M059J (cell line): ENCODE measurements around the gene COPS4. TPM values are rescaled to one million over a fixed set of nuclear protein-coding genes. Genes with fewer than 3 reads are reported as not detected.
"Not testable (repeated sequence)": the region's sequence is repeated elsewhere in the genome, so short reads cannot be mapped to it uniquely, and the experiment has no call there.

Experiments
- DNase-seq: peaks from one replicate; pipeline ENCODE4 v3.0.0-alpha.2; 2012; ENCODE audit warnings: low read depth
- total RNA-seq: library from RNA; depleted of rRNA; stranded (reverse); fragments of >200 nt; shearing (Covaris generic); gene quantifications from 2 replicates; pipeline ENCODE4 v1.2.3, GENCODE V29; 2014

COPS4 gene
- total RNA-seq, 1 experiment from 2014 or later: 85.8 TPM

DNA sequence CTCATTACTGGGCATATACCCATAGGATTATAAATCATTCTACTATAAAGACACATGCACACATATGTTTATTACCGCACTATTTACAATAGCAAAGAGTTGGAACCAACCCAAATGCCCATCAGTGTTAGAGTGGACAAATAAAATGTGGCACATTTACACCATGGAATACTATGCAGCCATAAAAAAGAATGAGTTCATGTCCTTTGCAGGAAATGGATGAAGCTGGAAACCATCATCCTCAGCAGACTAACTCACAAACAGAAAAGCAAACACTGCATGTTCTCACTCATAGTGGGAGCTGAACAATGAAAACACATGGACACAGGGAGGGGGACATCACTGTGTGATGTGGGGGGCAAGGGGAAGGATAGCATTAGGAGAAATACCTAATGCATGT lies 11.4 kb upstream of the COPS4 start:
- DNase-seq: not testable (repeated sequence)

DNA sequence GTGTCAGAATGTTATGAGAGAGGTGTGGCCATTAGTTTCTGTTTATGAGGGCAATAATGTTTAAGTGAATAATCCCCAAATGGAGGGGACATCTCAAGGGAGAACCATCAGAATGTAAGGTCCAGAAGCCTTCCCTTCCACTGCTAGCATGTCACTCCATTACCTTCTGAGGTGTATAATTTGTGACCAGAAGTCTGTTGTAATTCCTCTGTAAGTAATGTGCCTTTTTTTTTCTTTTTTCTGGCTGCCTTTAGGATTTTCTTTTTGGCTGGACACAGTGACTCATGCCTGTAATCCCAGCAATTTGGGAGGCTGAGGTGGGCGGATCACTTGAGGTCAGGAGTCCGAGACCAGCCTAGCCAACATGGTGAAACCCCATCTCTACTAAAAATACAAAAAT lies 10.8 kb upstream of the COPS4 start:
- DNase-seq: no peak

DNA sequence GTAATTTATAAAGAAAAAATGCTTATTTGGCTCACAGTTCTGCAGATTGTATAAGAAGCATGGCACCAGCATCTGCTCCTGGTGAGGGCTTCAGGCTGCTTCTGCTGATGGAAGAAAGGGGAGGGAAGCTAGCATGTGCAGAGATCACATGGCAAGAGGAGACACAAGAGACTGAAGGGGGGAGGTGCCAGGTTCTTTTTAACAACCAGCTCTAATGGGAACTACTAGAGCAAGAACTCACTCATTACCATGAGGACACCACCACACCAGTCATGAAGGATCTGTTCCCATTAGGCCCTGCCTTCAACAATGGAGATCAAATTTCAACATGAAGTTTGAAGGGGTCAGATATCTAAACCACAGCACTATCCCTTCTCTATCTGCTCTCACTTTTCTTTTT lies 9.4 kb upstream of the COPS4 start:
- DNase-seq: no peak

DNA sequence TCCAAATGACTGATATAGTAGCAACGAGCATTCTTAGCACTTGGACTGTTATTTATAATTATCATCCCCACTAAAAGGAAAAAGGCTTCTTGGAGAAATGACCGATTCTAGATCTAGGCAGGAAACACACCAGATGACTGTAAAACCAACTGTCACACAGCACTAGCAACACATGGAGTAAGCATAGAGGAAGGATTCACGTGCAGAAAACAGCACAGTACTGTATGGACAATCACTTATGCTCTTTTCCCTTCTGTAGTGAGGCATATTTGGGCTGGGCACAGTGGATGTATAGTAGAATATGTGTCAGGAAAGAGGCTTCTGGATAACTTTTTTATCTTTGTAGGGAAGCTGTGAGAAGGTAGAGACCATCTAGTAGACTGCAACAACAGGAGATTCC lies 6.0 kb upstream of the COPS4 start:
- DNase-seq: no peak

DNA sequence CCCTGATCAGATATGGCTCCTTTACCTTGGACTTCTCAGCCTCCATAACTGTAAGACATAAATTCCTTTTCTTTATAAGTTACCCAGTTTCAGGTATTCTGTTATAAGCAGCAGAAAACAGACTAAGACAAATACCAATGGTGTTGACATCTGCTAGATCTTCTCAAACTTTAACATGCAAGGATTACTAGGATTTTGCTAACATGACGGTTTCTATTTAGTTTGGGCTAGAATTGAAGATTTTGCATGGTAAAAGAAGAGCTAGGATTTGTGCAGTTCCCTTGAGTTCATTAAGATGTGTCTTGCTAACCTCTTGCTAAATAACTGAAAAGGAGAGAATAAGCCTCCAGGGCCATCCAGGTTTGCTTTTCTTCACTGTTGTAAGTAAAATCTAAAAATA lies 5.3 kb upstream of the COPS4 start:
- DNase-seq: no peak

DNA sequence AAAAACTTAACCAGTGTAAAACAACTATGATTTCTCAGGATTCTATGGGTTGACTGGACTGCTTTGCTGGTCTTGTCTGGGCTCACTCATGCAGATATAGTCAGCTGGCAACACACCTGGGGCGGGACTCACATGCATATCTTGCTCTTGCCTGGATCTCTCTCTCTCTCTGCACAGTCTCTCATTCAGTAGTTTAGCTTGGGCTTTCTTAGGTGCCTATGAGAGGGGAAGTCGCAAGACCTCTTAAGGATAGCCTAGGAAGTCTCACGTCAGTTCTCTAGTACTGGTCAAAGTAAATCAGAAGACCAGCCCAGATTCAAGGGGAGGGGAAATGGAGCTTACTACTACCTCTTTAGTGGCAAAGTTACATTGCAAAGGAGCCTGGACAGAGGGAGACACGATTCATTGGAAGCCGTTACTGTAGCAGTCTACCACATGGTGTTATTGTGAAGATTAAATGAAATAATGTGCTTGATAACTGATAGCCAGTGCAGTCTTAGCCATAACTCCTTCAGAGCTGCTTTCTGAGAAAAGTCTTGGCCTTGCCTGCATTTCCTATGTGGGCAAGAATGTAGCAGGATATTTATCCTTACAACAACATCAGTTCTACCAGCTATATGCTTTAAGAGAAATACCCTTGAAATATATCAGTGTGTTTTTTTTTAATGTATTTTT lies 2.1 kb downstream of the COPS4 start:
- DNase-seq: no peak

DNA sequence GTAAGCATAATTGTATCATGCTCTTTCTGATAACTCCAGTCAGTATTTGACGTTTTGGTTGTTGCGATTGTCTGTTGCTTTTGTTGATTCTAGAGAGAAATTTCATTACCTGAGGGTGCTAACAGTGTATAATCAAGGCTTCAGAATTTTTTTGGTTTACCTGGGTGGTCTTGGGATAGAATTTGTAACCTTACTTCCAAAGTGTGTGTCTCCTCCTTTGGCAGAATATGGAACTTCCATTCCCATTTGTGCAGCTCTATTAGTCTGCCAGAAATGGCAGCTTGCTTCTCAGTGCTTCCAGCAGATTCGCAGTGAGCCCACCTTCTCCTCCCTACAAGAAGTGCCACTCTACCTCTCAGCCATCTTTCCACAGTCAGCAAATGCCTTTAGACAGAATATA lies 5.3 kb downstream of the COPS4 start:
- no peak for DNase-seq

DNA sequence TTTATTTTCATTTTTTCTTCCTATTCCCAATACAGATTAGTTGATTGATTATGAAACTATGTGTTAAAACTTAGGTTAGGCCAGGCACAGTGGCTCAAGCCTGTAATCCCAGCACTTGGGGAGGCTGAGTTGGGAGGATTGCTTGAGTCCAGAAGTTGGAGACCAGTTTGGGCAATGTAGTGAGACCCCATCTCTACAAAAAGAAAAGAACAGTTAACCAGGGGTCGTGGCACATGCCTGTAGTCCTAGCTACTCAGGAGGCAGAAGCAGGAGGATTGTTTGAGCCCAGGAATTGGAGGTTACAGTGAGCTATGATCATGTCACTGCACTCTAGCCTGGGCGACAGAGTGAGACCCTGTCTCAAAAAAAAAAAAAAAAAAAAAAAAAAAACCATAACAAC lies 8.2 kb downstream of the COPS4 start:
- DNase-seq: not testable (repeated sequence)

DNA sequence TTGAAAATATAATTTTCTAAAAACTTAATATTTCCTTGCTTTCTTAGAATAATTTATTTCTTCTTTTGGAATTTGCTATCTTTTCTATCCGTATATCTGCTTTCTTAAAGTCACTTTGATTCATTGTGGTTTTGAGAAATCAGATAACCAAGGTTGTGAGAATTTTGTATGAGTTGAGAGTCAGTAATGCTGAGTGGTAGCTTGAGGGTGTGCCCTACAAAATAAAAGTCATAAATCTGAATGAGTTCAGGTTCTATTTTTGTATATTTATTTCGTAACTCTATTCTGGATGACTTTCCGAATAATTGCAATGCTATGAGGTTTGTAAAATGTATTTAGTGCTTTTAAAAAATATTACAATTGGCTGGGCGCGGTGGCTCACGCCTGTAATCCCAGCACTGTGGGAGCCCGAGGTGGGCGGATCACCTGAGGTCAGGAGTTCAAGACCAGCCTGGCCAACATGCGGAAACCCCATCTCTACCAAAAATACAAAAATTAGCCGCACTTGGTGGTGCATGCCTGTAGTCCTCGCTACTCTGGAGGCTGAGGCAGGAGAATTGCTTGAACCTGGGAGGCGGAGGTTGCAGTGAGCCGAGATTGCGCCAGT lies 8.9 kb downstream of the COPS4 start:
- DNase-seq: peak; percentile 74

DNA sequence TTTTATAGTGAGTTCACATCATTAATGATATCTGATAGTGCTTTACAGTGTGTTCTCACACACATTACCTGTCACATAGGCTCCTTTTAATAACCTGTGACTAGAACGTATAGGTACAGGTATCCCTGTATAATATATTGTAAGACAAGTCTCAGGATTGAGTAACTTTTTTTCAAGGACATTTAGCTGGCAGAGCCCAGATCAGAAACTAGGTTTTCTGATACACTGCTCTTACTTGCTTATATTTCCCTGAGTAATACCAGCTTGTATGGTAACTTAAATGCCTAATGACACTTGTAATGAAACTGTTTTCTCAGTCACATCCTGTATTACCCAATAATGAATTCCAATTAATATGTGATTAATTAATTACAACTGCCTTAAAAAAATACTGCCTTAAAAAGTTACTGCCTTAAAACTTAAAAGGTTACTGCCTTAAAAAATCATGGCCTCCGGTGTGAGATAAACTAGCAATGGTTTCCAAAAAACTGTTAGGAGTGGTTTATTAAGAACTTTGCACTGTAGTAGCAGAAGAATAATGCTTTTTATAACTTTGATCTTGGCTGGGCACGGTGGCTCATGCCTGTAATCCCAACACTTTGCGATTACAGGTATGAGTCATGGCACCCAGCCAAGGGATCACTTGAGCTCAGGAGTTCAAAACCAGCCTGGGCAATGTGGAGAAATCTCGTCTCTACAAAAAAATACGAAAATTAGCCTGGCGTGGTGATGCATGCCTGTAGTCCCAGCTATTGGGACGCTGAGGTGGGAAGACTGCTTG lies 11.9 kb downstream of the COPS4 start:
- no peak for DNase-seq

DNA sequence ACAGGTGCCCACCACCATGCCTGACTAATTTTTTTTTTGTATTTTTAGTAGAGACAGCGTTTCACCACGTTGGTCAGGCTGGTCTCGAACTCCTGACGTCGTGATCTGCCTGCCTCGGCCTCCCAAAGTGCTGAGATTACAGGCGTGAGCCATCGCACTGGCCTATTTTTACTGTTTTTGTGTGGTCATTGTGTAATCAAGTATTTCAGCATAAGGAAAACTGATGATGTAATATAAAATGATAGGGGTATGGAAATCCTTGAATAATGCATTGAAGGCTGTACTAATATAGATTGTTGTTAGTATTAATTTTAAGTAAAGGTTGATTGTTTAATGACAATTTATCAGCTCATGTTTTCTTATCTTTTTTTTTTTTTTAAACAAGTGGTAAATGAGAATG lies 13.8 kb downstream of the COPS4 start:
- not testable (repeated sequence) for DNase-seq

DNA sequence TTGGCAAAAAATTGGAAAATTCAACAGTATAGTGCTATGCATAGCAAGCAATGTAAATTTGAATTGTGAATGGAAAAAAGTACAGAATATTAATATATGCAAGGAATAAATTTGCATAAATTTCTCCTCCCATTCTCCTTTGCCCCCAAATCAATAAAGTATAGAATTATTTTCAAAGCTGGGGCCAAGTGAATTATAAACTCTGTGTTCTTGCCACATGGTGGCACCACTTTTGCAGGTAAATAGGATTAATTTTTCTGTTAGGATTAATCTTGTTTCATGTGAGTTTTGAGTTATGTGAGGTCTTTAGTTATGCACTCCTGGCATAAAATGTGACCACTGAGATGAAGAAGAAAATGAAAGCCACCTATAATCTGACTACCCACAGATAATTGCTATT lies 19.9 kb downstream of the COPS4 start:
- DNase-seq: peak; percentile 24

DNA sequence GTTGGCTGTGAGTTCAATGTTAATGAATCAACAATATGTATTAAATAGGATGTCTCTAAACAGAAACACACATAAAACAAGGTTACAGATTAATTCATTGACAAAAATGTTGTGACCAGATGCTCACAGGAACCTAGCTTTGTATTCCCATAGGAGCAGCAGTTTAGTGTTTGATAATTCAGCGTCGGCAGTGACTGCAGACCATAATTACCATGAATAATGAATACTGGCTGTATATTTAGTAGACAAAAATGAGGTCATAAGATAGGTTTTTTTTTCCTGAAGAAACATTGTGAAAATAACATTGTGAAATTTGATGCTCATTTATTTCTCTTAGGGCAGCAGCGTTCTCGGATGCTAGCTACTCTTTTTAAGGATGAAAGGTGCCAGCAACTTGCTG lies 27.8 kb downstream of the COPS4 start:
- no peak for DNase-seq

DNA sequence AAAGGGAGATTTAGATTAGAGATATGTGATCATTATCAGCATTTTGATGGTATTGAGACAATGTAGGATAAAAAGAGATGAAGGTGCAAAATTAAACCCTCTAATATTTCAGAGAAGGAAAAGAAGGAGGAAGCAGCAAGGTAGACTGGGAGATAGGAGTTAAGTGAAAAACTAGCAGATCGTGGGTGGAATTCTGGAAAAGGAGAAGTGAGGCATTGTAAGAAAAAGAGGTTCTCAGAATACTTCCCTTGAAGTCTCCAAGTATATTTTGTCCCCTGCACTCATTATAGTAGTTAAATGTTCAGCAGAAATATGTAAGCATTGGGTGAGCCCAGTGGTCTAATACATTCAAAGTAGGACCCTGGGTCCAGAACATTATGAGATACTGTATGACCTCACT lies 30.3 kb downstream of the COPS4 start:
- no peak for DNase-seq

DNA sequence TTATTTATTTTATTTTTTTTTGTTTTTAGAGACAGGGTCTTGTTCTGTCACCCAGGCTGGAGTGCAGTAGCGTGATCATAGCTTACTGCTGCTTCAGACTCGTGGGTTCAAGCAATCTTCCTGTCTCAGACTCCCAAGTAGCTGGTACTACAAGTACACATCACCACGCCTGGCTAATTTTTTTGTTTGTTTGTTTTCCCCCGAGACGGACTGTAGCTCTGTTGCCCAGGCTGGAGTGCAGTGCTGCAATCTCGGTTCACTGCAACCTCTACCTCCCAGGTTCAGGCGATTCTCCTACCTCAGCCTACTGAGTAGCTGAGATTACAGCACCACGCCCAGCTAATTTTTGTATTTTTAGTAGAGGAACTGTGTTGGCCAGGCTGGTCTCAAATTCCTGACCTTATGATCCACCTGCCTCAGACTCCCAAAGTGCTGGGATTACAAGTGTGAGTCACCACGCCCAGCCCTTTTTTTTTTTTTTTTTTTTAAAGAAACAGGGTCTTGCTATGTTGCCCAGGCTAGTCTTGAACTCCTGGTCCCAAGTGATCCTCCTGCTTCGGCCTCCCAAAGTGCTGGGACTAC lies 32.2 kb downstream of the COPS4 start:
- DNase-seq: peak; percentile 25

DNA sequence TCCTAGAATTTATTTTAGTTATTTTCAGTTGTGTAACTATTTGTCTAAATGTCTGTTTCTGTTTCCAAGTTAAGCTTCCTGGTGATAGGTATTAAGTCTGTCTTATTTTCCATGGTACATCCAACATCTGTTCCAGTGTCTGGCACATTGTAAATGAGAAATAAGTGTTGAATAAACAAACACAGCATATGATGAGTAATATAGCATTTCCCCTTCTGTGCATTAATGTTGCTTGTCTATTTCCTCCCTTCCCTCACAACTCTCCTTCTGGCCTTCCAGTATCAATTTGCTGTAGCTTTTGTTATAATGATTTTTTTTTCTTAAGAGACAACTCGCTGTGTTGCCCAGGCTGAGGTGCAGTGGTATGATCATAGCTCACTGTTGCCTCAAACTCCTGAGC lies 36.1 kb downstream of the COPS4 start:
- DNase-seq: no peak

DNA sequence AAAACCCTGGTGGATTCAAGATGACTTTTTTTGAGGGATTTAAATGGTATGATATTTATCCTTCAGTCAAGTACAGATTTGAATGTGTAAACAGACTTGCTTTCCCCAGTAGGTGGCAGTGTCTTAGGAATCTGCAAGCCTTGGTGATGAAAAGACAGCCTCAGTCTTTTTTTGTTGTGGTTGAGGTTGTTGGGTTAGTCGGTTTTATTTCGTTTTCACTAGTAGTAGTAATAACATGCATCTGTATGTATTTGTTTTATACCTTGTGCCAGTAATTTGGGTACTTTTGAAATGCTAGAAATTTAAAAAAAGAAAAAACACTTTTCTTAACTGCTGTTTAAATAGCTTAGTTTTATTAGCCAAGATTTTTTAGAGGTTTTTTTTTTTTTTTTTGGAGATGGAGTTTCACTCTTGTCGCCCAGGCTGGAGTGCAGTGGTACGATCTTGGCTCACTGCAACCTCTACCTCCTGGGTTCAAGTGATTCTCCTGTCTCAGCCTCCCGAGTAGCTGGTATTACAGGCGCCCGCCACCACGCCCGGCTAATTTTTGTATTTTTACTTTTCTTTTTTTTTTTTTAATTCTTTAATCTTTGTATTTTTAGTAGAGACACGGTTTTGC lies 39.2 kb downstream of the COPS4 start:
- DNase-seq: peak; percentile 71

DNA sequence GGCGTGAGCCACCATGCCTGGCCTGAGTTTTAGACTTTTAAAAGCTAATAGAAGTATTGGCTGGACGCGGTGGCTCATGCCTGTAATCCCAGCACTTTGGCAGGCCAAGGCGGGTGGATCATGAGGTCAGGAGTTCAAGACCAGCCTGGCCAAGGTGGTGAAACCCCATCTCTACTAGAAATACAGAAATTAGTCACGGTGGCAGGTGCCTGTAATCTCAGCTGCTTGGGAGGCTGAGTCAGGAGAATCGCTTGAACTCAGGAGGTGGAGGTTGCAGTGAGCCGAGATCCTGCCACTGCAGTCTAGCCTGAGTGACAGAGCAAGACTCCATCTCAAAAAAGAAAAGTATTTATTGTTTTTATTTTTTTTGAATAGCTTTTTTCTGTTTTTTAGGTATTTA lies 39.8 kb downstream of the COPS4 start:
- peak; percentile 60 for DNase-seq

DNA sequence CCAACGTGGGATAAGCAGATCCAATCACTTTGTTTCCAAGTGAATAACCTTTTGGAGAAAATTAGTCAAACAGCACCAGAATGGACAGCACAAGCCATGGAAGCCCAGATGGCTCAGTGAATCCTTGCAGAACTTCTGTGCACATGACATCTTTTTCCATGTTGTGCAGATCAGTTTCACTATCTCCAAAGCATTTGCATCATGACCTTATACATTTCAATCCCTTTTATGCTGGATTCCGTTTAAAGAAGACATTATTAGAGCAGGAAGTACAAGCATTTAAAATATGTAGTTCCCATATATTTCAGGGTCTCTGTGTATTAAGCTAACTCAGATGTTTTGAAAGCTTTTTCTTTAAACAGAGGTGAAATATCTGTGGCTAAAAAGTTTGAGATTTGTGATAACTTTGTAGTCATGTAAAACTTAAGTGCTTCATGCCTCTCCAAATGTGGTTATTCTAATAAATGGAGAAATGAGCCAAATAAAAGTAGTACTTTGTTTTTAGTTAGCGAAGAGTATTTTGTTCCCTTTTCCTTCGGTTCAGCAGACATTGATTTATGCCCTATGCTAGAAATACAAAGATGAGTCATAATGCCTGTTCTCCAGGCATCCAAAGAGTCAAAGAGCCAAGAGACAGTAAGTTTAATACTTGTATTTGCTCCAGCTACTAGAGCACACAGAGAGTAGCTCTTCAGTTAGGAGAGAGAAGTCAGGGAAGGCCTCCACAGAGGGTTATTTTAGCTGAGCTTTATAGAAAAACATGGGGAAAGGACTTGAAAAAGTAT lies 40.5 kb downstream of the COPS4 start:
- DNase-seq: peak; percentile 83

DNA sequence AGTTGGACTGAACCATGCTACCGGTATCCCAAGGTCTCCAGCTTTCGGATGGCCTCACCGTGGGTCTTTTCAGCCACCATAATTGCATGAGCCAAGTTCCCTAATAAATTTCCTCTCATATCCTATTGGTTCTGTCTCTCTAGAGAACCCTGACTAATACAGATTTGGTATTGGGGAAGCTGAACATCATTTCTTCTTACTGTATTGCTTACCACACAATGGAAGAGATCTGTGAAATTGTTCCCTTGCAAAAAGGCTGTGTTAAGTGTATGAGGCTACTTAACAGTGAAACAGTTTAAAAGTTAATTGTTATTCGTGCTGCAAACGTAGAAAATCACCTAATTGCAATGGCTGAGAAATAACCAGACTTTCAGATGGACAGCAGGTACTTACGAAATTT lies 45.6 kb downstream of the COPS4 start:
- no peak for DNase-seq

DNA sequence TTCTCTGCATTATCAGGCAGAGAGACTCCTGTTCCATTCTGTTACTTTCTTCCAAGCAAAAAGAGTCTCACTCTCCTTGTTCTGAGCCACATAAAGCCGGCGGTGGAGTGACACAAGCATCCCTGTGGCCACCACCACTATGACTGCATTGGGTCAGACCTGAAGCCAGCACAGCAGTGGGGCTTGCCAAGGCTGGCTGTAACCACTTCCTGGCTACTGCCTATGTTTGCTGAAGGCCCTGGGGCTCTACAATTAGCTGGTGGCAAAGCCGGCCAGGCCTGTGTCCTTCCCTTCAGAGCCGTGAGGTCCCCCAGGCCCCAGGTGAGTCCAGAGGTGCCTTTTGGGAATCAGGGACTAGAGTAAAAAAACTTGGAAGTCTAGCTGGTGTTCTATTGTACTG lies 47.8 kb downstream of the COPS4 start:
- peak; percentile 86 for DNase-seq
